ENCODE measurements around the gene RYR1.
"Not testable (repeated sequence)": the region's sequence is repeated elsewhere in the genome, so short reads cannot be mapped to it uniquely, and the experiment has no call there.

RYR1 gene

GRCh38 chr19:38464421-38465082 lies 31.1 kb downstream of the RYR1 start:
- no peak for DNase-seq

- DNase-seq: no peak
These were observed 32.6 kb downstream of the RYR1 start for GRCh38 chr19:38466050-38466449.

GRCh38 chr19:38467541-38468525 lies 34.3 kb downstream of the RYR1 start:
- no peak for DNase-seq

GRCh38 chr19:38469151-38469550 lies 35.7 kb downstream of the RYR1 start:
- DNase-seq: no peak

GRCh38 chr19:38470788-38471480 lies 37.4 kb downstream of the RYR1 start:
- no peak for DNase-seq

GRCh38 chr19:38472725-38473124 lies 39.2 kb downstream of the RYR1 start:
- DNase-seq: not testable (repeated sequence)

- DNase-seq: no peak
These were observed 39.7 kb downstream of the RYR1 start for GRCh38 chr19:38473201-38473600.

- DNase-seq: no peak
These were observed 41.7 kb downstream of the RYR1 start for GRCh38 chr19:38475176-38475575.

- DNase-seq: no peak
These were observed 44.9 kb downstream of the RYR1 start for GRCh38 chr19:38478273-38478971.

- no peak for DNase-seq
These were observed 49.0 kb downstream of the RYR1 start for GRCh38 chr19:38482496-38482895.

- DNase-seq: no peak
These were observed 49.6 kb downstream of the RYR1 start for GRCh38 chr19:38483016-38483630.

- no peak for DNase-seq
These were observed 51.3 kb downstream of the RYR1 start for GRCh38 chr19:38484747-38485146.

GRCh38 chr19:38485541-38486285 lies 52.2 kb downstream of the RYR1 start:
- no peak for DNase-seq

- DNase-seq: no peak
These were observed 53.3 kb downstream of the RYR1 start for GRCh38 chr19:38486731-38487336.

- no peak for DNase-seq
These were observed 54.6 kb downstream of the RYR1 start for GRCh38 chr19:38488096-38488495.

GRCh38 chr19:38488776-38489481 lies 55.4 kb downstream of the RYR1 start:
- no peak for DNase-seq

- DNase-seq: no peak
These were observed 57.4 kb downstream of the RYR1 start for GRCh38 chr19:38490861-38491260.

- no peak for DNase-seq
These were observed 58.8 kb downstream of the RYR1 start for GRCh38 chr19:38492181-38492813.

GRCh38 chr19:38494379-38494778 lies 60.9 kb downstream of the RYR1 start:
- no peak for DNase-seq

- DNase-seq: not testable (repeated sequence)
These were observed 61.9 kb downstream of the RYR1 start for GRCh38 chr19:38495375-38495774.
